NK-92 (cell line): ENCODE data around the gene RPTOR.
"Not testable (repeated sequence)": the region's sequence is repeated elsewhere in the genome, so short reads cannot be mapped to it uniquely, and the experiment has no call there.

Source experiments
- DNase-seq: peaks from one replicate; lab custom pipeline; 2025; ENCODE audit not compliant: unreplicated experiment; lab: John Stamatoyannopoulos, UW

The RPTOR gene

GRCh38 chr17:80759377-80759673 lies 214.7 kb downstream of the RPTOR start:
- DNase-seq = no peak

- DNase-seq = no peak
Measured at GRCh38 chr17:80760511-80760911, 215.9 kb downstream of the RPTOR start.

GRCh38 chr17:80761110-80761871 lies 216.7 kb downstream of the RPTOR start:
- DNase-seq = no peak

GRCh38 chr17:80762076-80762475 lies 217.4 kb downstream of the RPTOR start:
- DNase-seq = no peak

GRCh38 chr17:80763293-80763867 lies 218.7 kb downstream of the RPTOR start:
- DNase-seq = no peak

DNA sequence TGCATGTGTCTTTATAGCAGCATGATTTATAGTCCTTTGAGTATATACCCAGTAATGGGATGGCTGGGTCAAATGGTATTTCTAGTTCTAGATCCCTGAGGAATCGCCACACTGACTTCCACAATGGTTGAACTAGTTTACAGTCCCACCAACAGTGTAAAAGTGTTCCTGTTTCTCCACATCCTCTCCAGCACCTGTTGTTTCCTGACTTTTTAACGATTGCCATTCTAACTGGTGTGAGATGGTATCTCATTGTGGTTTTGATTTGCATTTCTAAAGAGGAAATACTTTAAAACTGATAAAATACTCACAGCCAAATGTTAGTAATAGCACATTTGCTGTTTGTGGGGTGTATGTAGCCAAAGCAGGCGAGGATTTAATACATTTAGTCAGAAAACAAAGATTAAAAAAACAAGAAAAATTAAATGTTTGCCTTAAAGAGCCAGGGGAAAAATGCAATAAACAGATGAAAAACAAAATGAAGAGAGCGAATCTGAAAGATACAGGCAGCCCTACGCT lies 220.0 kb downstream of the RPTOR start:
- DNase-seq = not testable (repeated sequence)

DNA sequence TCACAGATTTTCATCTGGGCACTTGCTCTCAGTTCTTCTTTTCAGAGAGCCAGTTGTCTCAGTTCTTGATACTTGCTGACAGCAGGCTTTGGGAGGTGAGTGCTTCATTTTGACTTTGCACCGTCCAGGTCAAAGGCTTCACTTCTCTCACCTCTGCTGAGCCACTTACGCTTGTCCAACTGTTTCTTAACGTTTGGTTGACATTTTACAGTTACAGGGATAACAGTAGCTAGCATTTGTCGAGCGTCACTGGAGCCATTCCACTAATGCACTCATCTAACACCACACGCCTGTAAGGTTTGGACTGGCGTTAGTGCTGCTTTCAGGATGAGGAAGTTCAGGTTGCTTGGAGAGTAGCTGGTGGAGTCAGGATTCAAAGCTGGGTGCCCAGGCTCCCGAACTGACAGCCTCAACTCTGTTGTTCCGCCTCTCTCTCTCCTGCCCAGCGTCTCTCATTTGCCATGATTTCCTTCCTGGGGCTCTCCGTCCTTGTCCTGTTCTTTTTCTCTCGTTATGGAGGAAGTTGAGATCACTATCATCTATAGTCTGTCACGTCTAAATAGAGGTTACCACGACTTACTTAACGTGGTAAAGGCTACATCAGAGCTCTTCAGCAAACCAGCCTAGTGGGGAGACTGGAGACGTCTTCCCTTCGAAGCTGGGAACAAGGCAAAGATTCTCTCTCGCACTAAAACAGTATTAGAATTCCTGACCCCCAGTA lies 220.8 kb downstream of the RPTOR start:
- DNase-seq = no peak

DNA sequence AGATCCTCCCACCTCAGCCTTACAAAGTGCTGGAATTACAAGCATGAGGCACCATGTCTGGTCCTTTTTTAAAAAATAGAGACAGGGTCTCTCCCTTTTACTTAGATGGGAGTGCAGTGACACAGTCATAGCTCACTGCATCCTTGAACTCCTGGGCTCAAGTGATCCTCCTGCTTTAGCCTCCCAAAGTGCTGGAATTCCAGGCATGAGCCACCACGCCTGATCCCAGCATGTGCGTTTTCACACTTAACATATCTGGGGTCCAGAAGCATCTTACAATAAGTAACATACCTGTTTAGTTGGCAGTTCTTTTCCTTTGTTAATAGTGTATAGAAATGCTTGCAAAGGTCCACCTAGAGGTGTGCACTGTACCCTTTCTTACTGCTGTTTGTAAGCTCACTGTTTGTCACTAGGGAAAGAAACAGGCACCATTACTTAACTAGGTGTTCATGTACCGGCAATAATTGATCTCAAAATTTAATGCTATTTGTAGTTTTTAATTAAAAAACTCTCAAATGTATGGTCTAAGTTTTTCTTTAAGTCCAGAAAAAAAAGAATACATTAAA lies 221.7 kb downstream of the RPTOR start:
- DNase-seq = no peak

- no peak for DNase-seq
Measured at GRCh38 chr17:80768389-80768788, 223.8 kb downstream of the RPTOR start.

DNA sequence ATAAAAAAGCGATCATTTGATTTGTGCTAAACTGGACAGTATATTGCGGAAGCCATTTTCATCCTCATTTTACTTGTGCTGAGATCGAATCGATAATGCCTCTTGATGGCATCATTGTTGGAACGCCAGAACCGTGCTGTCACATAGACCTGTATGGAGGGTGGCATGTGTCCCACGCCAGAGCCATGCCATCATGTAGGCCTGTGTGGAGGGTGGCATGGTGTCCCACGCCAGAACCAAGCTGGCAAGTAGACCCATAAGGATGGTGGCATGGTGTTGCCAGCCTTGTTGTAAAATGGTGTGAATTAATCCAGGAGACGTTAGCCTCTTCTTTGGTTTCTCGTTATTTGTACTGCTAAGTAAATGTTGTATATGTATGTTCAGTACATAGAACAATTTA lies 224.3 kb downstream of the RPTOR start:
- no peak for DNase-seq

GRCh38 chr17:80769516-80769915 lies 224.9 kb downstream of the RPTOR start:
- DNase-seq = no peak

- DNase-seq = no peak
Measured at GRCh38 chr17:80769936-80770625, 225.4 kb downstream of the RPTOR start.

DNA sequence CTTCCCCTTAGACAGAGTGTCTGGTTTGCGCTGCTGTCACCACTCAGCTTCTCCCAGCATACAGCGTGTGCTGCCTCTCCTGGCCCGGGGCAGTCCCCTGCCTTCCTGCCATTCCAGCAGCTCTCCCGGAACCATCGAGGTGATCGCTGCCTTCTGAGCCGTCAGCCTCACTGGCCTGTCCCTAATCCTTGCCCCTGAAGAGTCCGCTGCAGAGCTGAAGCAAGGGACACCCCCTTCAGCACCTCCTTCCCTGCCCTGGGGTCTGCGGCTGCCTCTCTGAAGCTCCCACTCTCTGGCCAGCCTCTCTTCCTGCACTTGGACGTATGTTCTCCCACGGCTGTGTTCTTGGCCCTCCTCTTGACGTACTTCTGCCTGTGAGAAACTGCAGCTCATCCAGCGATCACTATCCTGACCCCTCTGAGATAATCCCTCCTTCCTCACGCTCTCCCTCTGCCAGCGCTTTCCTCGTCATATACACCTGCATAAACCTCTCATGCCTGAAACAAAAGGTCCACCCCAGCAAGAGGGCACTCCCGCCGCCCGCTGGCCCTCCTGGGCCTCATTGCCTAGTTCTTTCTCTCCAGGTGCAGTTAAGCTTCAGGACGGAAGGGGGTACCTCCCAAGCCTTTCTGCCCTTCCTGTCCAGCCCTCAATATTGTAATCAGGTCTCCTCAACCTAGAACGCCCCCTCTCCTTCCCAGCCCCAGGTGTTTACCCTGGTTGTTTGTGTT lies 226.4 kb downstream of the RPTOR start:
- DNase-seq = no peak

DNA sequence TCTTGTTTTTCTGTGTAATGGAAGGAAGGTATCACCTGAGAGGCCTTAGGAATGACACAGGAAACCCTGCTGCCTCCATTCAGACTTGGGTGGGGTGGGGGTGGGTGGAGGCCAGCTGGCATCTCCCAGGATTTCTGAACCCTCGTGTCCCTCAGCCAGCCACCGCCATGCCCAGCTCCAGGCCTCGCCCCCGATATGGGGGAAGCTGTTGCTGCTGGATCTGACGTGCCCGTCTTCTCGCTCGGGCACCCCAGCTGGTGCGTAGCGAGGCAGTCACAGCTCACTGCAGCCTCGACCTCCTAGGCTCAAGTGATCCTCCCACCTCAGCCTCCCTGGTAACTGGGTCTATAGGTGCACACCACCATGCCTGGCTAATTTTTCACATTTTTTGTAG lies 227.0 kb downstream of the RPTOR start:
- no peak for DNase-seq

GRCh38 chr17:80772906-80773242 lies 228.2 kb downstream of the RPTOR start:
- DNase-seq = no peak

GRCh38 chr17:80773243-80773991 lies 228.8 kb downstream of the RPTOR start:
- no peak for DNase-seq

DNA sequence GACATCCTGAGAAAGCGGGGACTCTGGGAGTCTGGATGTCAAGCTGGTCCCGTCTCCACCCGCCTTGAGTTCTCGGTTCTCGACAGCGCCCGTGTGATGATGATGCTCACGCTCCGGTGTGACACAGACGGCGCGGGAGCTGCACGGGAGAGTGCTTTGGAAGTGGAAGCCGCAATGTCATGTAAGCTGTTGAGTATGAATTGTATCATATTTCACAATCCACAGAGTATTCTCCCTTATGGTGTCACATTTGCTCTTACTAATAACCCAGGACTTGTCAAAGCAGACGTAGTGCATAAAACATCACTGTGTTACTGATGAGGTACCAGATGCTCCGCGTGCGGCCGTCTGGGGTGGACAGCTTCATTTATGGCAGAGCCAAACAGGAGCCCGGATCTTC lies 229.5 kb downstream of the RPTOR start:
- no peak for DNase-seq

- no peak for DNase-seq
Measured at GRCh38 chr17:80774643-80775281, 230.1 kb downstream of the RPTOR start.

DNA sequence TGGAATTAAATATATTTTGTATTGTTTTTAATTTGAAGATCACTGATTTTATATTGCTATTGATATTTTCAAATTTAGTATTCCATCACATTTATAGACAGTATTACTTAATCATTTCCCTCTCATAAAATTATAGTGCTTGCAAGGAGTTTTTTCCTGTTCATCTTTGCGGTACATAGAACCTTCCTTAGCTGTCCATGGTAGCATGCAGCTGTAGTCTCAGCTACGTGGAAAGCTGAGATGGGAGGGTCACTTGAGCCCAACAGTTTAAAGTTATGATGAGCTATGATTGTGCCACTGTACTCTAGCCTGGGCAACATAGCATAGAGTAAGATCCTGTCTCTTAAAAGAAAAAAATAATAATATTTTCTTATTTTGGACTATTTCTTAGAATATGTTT lies 231.2 kb downstream of the RPTOR start:
- DNase-seq = no peak

DNA sequence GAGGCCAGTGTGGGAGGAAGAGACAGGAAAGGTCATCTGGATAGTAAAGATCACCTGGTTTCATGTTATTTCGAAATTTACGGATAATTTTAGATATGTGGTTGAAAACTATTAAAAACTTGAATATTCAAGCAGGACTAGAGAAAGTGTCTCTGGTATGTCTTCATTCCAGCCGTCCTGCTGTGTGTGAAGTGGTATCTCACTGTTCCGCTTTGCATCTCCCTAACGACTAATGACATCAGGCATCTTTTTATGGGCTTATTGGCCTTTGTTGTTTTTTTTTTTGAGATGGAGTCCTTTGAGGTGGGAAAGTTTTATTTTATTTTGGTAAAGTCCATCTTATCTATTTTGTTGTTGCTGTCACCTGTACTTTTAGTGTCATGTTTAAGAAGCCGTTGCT lies 232.6 kb downstream of the RPTOR start:
- no peak for DNase-seq
